Measurements from ENCODE around the gene BAG2. TPM values are rescaled to one million over a fixed set of nuclear protein-coding genes. Genes with fewer than 3 reads are reported as not detected.
A peak's percentile ranks its signal among the peaks of the same experiment; 100 is the strongest.

The BAG2 gene
- total RNA-seq, 2 experiments from 2014 or later = 12.4 to 12.6 TPM

- Mint-ChIP-seq H3K4me3 (no peak overlapping the region), H3K27ac (no peak overlapping the region), H3K27me3 (no peaks in the 10 kb centered on the region), H3K9me3 (peaks cover 9% of the 10 kb centered on the region), H3K4me1 (no peaks in the 10 kb centered on the region), H3K36me3 (peaks cover 40% of the 10 kb centered on the region)
- DNase-seq = no peak
Observed at GRCh38 chr6:57162028-57162427, 10.1 kb upstream of the BAG2 start.

- Mint-ChIP-seq H3K36me3 (peaks cover 40% of the 10 kb centered on the region), H3K9me3 (peaks cover 9% of the 10 kb centered on the region), H3K27ac (no peak overlapping the region), H3K4me1 (no peaks in the 10 kb centered on the region), H3K27me3 (no peaks in the 10 kb centered on the region), H3K4me3 (no peak overlapping the region)
- no peak for DNase-seq
Observed at GRCh38 chr6:57162516-57162915, 9.6 kb upstream of the BAG2 start.

GRCh38 chr6:57163956-57164355, 8.2 kb upstream of the BAG2 start:
- no peak overlapping the region for H3K27ac Mint-ChIP-seq
- H3K4me1 Mint-ChIP-seq = no peaks in the 10 kb centered on the region
- H3K27me3 Mint-ChIP-seq = no peaks in the 10 kb centered on the region
- peaks cover 9% of the 10 kb centered on the region for H3K9me3 Mint-ChIP-seq
- H3K4me3 Mint-ChIP-seq = no peak overlapping the region
- H3K36me3 Mint-ChIP-seq = peaks cover 37% of the 10 kb centered on the region
- DNase-seq = no peak

GRCh38 chr6:57165080-57165479, 7.0 kb upstream of the BAG2 start:
- no peaks in the 10 kb centered on the region for H3K27me3 Mint-ChIP-seq
- H3K27ac Mint-ChIP-seq = no peak overlapping the region
- H3K4me1 Mint-ChIP-seq = no peaks in the 10 kb centered on the region
- peaks cover 9% of the 10 kb centered on the region for H3K9me3 Mint-ChIP-seq
- H3K36me3 Mint-ChIP-seq = peaks cover 37% of the 10 kb centered on the region
- no peak overlapping the region for H3K4me3 Mint-ChIP-seq
- DNase-seq = no peak

- peaks cover 14% of the 10 kb centered on the region for H3K36me3 Mint-ChIP-seq
Observed at GRCh38 chr6:57173056-57173885, 1.1 kb downstream of the BAG2 start.

GRCh38 chr6:57173886-57174510, 1.9 kb downstream of the BAG2 start:
- Mint-ChIP-seq H3K9me3 (no peaks in the 10 kb centered on the region), H3K27me3 (no peaks in the 10 kb centered on the region), H3K4me3 (peak overlapping the region; percentile 94), H3K36me3 (peaks cover 16% of the 10 kb centered on the region), H3K4me1 (peaks cover 34% of the 10 kb centered on the region), H3K27ac (peak overlapping the region; percentile 90)
- no peak for DNase-seq

More at GRCh38 chr6:57173056-57173885, 1.1 kb downstream of the BAG2 start:
- Mint-ChIP-seq H3K27me3 (no peaks in the 10 kb centered on the region), H3K9me3 (no peaks in the 10 kb centered on the region), H3K4me1 (peaks cover 30% of the 10 kb centered on the region), H3K4me3 (peak overlapping the region; percentile 94), H3K27ac (peak overlapping the region; percentile 90)
- peak; percentile 19 for DNase-seq

- Mint-ChIP-seq H3K4me1 (peaks cover 34% of the 10 kb centered on the region), H3K27me3 (no peaks in the 10 kb centered on the region), H3K27ac (no peak overlapping the region), H3K4me3 (peak overlapping the region; percentile 94), H3K9me3 (no peaks in the 10 kb centered on the region), H3K36me3 (peaks cover 16% of the 10 kb centered on the region)
- DNase-seq = no peak
Observed at GRCh38 chr6:57174511-57174907, 2.4 kb downstream of the BAG2 start.

GRCh38 chr6:57177545-57178265, 5.6 kb downstream of the BAG2 start:
- Mint-ChIP-seq H3K27me3 (no peaks in the 10 kb centered on the region), H3K36me3 (peaks cover 22% of the 10 kb centered on the region), H3K27ac (no peak overlapping the region), H3K4me3 (no peak overlapping the region), H3K9me3 (no peaks in the 10 kb centered on the region), H3K4me1 (peaks cover 34% of the 10 kb centered on the region)
- no peak for DNase-seq

- no peak overlapping the region for H3K27ac Mint-ChIP-seq
- no peaks in the 10 kb centered on the region for H3K9me3 Mint-ChIP-seq
- H3K36me3 Mint-ChIP-seq = peaks cover 14% of the 10 kb centered on the region
- DNase-seq = no peak
- H3K4me1 Mint-ChIP-seq = peaks cover 17% of the 10 kb centered on the region
- no peaks in the 10 kb centered on the region for H3K27me3 Mint-ChIP-seq
- no peak overlapping the region for H3K4me3 Mint-ChIP-seq
Observed at GRCh38 chr6:57180596-57180995, 8.5 kb downstream of the BAG2 start.

- Mint-ChIP-seq H3K4me3 (no peak overlapping the region), H3K4me1 (peaks cover 9% of the 10 kb centered on the region), H3K27ac (peak overlapping the region; percentile 42), H3K36me3 (peaks cover 20% of the 10 kb centered on the region), H3K9me3 (no peaks in the 10 kb centered on the region), H3K27me3 (no peaks in the 10 kb centered on the region)
- no peak for DNase-seq
Observed at GRCh38 chr6:57182017-57182432, 9.9 kb downstream of the BAG2 start.

- no peak overlapping the region for H3K27ac Mint-ChIP-seq
Observed at GRCh38 chr6:57183336-57183735, 11.2 kb downstream of the BAG2 start.

GRCh38 chr6:57190140-57190539, 18.0 kb downstream of the BAG2 start:
- Mint-ChIP-seq H3K4me1 (no peaks in the 10 kb centered on the region), H3K27ac (no peak overlapping the region), H3K9me3 (no peaks in the 10 kb centered on the region)

More at GRCh38 chr6:57183336-57183735, 11.2 kb downstream of the BAG2 start:
- Mint-ChIP-seq H3K9me3 (no peaks in the 10 kb centered on the region), H3K36me3 (peaks cover 14% of the 10 kb centered on the region), H3K27me3 (no peaks in the 10 kb centered on the region), H3K4me3 (no peak overlapping the region), H3K4me1 (peaks cover 3% of the 10 kb centered on the region)
- DNase-seq = no peak

GRCh38 chr6:57193177-57193576, 21.1 kb downstream of the BAG2 start:
- H3K36me3 Mint-ChIP-seq = peaks cover 3% of the 10 kb centered on the region
- no peaks in the 10 kb centered on the region for H3K9me3 Mint-ChIP-seq
- no peaks in the 10 kb centered on the region for H3K27me3 Mint-ChIP-seq
- H3K4me3 Mint-ChIP-seq = no peak overlapping the region
- no peaks in the 10 kb centered on the region for H3K4me1 Mint-ChIP-seq
- no peak for DNase-seq
- no peak overlapping the region for H3K27ac Mint-ChIP-seq

More at GRCh38 chr6:57190140-57190539, 18.0 kb downstream of the BAG2 start:
- no peak for DNase-seq
- peaks cover 9% of the 10 kb centered on the region for H3K36me3 Mint-ChIP-seq
- no peak overlapping the region for H3K4me3 Mint-ChIP-seq
- no peaks in the 10 kb centered on the region for H3K27me3 Mint-ChIP-seq

- no peaks in the 10 kb centered on the region for H3K4me1 Mint-ChIP-seq
- H3K27me3 Mint-ChIP-seq = no peaks in the 10 kb centered on the region
- H3K36me3 Mint-ChIP-seq = peaks cover 3% of the 10 kb centered on the region
- DNase-seq = no peak
- no peak overlapping the region for H3K4me3 Mint-ChIP-seq
- H3K27ac Mint-ChIP-seq = no peak overlapping the region
- no peaks in the 10 kb centered on the region for H3K9me3 Mint-ChIP-seq
Observed at GRCh38 chr6:57195457-57195856, 23.3 kb downstream of the BAG2 start.

GRCh38 chr6:57198926-57199636, 27.0 kb downstream of the BAG2 start:
- no peak for DNase-seq
- Mint-ChIP-seq H3K27ac (no peak overlapping the region), H3K4me1 (no peaks in the 10 kb centered on the region), H3K4me3 (no peak overlapping the region), H3K9me3 (no peaks in the 10 kb centered on the region), H3K36me3 (no peaks in the 10 kb centered on the region), H3K27me3 (no peaks in the 10 kb centered on the region)
